RPMI8226 (cell line): ENCODE data around the gene CTXN1.
"Not testable (repeated sequence)": the region's sequence is repeated elsewhere in the genome, so short reads cannot be mapped to it uniquely, and the experiment has no call there.

Experiments used
- DNase-seq: peaks from one replicate; pipeline ENCODE4 v3.0.0-alpha.2; 2015

Gene CTXN1

DNA sequence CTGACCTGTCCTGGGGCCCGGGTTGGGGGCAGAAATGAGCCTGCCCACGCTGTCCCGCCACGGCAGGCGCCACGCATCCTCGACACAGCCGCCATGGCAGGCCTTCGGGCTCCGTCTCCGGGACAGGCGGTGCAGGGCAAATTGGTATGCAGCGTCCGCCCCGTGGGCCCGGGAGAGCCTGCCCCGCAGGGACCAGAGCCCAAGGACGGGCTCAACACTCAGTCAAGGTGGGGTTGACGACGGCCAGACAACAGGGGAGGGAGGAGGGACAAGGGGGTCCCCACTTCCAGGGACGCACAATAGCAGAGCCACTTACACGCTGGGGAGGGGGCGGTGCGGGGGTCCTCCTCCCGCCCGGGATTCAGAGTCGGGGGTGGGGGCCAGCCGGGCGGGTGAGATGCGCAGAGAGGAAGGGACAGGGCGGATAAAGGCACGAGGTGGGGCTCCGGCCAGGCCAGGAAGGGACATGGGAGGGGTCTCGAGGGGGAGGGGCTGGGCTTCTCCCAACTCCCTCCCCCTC lies 1.2 kb downstream of the CTXN1 start:
- no peak for DNase-seq

DNA sequence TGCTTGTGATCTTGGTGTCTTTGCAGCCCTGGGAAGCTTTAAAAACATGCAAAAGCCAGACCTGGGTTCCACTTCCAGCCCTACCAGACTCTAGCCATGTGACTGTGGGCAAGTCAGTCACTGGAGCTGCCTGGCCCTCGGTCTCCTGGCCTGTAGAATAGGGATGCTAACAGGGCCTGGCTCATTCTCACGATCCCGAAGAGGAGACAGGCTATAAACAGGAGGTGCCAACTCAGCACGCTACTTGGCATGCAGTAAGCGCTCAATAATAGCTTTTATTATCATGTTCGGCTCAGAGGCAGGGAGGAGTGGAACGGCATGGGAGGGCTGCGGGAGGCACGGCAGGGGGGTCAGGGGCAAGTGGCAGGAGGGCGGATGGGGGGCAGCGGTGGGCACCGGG lies 1.7 kb downstream of the CTXN1 start:
- no peak for DNase-seq

- no peak for DNase-seq
Measured at GRCh38 chr19:7923295-7924191, 2.4 kb downstream of the CTXN1 start.

- no peak for DNase-seq
Measured at GRCh38 chr19:7922836-7923195, 3.1 kb downstream of the CTXN1 start.

DNA sequence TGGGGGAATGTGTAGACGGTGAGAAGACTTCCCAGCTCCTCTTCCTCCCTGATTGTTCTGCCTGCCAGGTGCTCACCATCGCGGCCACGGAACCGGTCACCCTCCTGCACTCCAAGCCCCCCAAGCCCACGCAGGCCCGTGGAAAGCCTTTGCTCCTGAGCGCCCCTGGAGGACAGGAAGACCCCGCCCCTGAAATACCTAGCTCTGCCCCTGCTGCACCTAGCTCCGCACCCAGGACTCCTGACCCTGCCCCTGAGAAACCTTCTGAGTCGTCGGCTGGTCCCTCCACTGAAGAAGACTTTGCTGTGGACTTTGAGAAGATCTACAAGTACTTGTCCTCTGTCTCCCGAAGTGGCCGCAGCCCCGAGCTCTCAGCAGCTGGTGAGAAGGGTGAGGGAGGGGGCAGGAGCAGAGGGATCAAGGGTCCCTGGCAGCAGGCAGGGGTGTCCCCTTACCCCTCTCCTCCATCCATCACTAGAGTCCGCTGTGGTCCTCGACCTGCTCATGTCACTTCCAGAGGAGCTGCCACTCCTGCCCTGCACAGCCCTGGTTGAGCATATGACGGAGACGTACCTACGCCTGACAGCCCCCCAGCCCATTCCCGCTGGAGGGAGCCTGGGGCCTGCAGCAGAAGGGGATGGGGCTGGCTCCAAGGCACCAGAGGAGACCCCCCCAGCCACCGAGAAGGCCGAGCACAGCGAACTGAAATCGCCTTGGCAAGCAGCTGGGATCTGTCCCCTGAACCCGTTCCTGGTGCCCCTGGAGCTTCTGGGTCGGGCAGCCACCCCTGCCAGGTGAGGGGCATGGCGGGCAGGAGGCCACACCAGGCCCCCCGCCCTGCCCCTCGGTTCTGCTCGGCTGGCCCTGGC lies 3.7 kb downstream of the CTXN1 start:
- DNase-seq, result no peak

GRCh38 chr19:7921302-7921966 lies 4.5 kb downstream of the CTXN1 start:
- no peak for DNase-seq

DNA sequence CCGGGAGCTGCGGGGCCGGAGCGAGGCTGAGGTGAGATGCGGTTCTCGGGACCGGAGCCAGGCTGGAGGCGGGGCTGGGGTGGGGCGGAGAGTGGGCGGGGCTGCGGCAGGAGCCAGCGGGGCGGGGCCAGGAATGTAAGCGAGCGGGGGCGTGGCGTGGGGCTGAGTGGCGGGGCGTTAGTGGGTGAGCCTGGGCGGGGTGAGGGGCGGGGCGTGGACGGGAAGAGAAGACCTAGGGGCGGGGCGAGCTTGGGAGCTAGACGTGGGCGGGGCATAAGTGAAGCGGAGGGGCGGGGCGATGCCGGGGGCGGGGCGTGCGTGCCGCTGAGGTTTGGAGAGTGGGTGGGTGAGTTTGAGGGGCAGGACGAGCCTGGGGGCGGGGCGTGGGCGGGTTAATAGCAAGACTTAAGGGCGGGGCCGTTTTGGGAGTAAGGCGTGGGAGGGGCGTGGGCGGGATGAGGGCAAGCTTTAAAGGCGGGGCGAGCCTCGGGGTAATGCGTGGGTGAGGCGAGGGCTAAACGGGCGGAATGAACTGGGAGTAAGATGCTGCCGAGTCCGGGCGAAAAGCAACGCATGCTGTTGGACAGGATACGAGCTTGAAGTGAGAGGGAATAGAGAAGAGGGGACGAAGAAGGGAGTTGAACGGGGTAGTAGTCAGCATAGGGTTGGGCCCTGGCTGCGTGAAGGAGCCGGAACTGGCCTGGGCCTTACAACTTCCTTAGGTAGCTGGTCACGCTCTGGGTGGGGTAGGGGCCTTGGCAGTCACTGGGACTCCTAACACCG lies 5.2 kb downstream of the CTXN1 start:
- DNase-seq, result peak; percentile 98

DNA sequence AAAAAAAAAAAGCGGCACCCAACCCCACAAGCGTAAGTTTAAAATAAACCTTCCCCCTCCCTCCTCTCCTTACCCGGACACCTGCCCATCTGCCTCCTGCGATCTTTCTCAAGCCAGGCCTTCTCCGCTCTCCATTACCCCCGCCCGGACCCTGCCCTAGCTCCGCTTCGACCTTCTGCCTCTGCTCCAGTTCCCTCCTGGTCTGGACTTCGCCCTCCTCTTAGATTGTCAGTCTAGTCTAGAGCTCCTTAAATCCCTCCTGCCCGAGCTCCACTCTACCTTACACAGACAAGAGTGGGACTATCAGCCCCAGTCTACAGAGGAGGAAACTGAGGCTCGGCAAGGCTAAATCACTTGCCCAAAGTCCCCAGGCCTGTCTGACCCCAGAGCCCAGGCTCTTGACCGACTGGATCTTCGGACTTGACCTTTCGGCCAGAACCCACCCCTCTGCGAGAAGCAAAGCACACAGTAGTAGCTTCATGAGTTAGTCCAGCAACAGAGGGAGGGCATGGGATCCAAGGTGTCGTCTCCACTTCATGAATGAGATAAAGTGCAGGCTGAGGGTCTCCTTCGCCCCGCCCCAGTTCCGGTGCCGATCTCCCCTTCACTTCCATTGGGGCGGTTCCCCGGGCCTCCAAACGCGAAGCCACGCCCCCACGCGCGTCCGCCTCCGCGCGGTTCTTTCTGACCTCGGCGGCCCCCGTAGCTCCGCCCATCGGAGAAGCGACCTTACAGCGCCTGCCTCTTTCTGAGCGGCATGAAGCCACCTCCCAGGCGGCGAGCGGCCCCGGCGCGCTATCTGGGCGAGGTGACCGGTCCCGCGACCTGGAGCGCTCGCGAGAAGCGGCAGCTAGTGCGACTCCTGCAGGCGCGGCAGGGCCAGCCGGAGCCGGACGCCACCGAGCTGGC lies 6.1 kb downstream of the CTXN1 start, which contains the start of gene SNAPC2:
Gene SNAPC2 (plus strand): TSS at position 729 of the 909 bp plus-strand sequence. CDS start 29 bp downstream, at position 758.
- DNase-seq, result peak; percentile 97

DNA sequence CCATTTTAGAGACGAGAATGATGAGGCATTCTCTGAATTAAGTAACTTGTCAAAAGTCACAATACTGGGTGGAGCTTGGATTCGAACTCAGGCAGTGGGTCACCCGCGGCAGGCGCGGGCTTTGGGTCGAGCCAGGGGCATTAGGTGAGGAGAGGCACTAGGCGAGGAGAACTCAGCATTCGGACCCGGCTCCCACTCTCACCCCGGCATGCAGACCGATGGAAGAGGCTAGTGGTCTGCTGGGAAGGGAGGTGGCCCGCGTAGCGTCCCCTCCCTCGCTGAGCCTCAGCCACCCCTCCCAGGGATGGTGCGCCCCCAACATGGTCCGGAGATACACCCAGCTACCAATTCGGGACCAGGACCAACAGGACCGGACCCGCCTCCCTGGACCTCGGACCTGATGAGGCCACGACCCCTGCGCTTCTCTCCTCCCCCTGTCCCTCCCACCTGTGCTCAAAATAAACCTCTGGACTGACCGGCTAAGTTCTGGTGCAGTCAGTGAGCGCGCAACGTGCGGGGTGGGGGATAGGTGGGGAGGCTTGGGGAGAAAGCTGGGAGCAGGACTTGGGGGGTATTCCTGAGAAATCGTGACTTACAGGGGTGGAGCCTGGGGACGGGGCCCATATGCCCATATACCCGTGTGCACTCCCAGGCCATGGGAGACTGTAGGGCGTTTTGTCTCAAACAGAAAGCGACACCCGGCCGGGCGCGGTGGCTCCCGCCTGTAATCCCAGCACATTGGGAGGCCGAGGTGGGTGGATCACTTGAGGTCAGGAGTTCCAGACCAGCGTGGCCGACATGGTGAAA lies 7.1 kb downstream of the CTXN1 start:
- no peak for DNase-seq

DNA sequence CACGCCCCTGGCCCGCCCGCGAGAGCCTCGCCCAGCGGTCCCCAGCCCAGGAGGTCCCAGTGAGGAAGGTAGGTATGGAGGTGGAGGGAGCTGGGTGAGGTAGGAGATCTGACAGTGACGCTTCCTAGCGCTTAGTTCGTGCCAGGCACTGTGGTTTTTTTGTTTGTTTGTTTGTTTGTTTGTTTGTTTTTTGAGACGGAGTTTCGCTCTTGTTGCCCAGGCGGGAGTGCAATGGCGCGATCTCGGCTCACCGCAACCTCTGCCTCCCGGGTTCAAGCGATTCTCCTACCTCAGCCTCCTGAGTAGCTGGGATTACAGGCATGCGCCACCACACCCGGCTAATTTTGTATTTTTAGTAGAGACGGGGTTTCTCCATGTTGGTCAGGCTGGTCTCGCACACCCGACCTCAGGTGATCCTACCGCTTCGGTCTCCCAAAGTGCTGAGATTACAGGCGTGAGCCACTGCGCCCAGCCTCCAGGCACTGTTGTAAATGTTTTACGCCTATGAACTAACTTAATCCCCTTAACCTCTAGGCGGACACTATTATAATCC lies 7.8 kb downstream of the CTXN1 start:
- not testable (repeated sequence) for DNase-seq

GRCh38 chr19:7917267-7918061 lies 8.5 kb downstream of the CTXN1 start:
- peak; percentile 85 for DNase-seq

- DNase-seq, result no peak
Measured at GRCh38 chr19:7916955-7917266, 9.0 kb downstream of the CTXN1 start.

GRCh38 chr19:7916103-7916954 lies 9.6 kb downstream of the CTXN1 start:
- peak; percentile 75 for DNase-seq

- no peak for DNase-seq
Measured at GRCh38 chr19:7915250-7916102, 10.5 kb downstream of the CTXN1 start.

DNA sequence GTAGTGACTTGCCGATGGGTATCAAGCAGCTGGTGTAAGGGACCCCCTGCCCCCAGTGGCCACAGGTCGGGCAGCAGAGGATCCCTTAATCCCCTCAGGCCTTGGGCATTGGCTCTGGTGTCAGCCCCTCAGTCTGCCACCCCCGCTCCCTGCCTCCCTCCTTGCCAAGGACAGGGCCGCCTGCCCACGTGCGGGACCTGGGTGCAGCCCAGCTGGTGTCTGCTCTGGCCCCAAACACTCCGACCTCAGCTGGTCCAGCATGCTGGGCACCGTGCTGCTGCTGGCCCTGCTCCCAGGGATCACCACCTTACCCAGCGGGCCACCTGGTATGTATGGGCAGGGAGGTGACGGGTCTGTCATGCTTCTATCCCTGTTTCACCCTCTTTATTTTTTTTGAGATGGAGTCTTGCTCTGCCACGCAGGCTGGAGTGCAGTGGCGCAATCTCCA lies 11.3 kb downstream of the CTXN1 start, which contains the start of gene TGFBR3L:
Gene TGFBR3L (plus strand): TSS at position 233 of the 448 bp plus-strand sequence.
- no peak for DNase-seq

GRCh38 chr19:7914099-7914498 lies 11.8 kb downstream of the CTXN1 start:
- DNase-seq, result no peak

- DNase-seq, result no peak
Measured at GRCh38 chr19:7913652-7914051, 12.3 kb downstream of the CTXN1 start.
